ENCODE measurements around the gene TAGAP.

TAGAP gene

GRCh38 chr6:159077123-159077522 lies 32.3 kb upstream of the TAGAP start:
- TF ChIP-seq CTCF (IDR thresholded peaks at IDR 0.05) = no peak

GRCh38 chr6:159075506-159076228 lies 30.9 kb upstream of the TAGAP start:
- no peak for TF ChIP-seq CTCF (IDR thresholded peaks at IDR 0.05)

GRCh38 chr6:159074876-159075275 lies 30.1 kb upstream of the TAGAP start:
- TF ChIP-seq CTCF (IDR thresholded peaks at IDR 0.05) = no peak

- TF ChIP-seq CTCF (IDR thresholded peaks at IDR 0.05) = no peak
Measured at GRCh38 chr6:159074120-159074684, 29.4 kb upstream of the TAGAP start.

- TF ChIP-seq CTCF (IDR thresholded peaks at IDR 0.05) = no peak
Measured at GRCh38 chr6:159071843-159072769, 27.3 kb upstream of the TAGAP start.

GRCh38 chr6:159068904-159069578 lies 24.2 kb upstream of the TAGAP start:
- TF ChIP-seq CTCF (IDR thresholded peaks at IDR 0.05) = no peak

GRCh38 chr6:159067334-159067733 lies 22.5 kb upstream of the TAGAP start:
- no peak for TF ChIP-seq CTCF (IDR thresholded peaks at IDR 0.05)

All from LNCAP (cell line).